AG10803 (cell line): ENCODE results near the gene CCDC142.
A peak's percentile ranks its signal among the peaks of the same experiment; 100 is the strongest.

ENCODE experiments used
- DNase-seq: peaks from one replicate; pipeline ENCODE4 v3.0.0; 2010; ENCODE audit warnings: low read depth
- H3K4me3 ChIP-seq: 2 replicates; pipeline ENCODE4 v1.5.1; 2011; ENCODE audit warnings: mild to moderate bottlenecking, low read length, control low read depth
- CTCF ChIP-seq: conservative IDR thresholded peaks from 2 replicates; pipeline ENCODE4 v1.5.1; 2011; ENCODE audit warnings: mild to moderate bottlenecking, low read length, control low read depth, inconsistent platforms

Gene CCDC142

GRCh38 chr2:74528600-74529356, 46.0 kb upstream of the CCDC142 start:
- no peak for DNase-seq
- no peak; the same call in 1 of the 2 replicates for TF ChIP-seq CTCF
- peak overlapping the region; percentile 99 for H3K4me3 ChIP-seq

GRCh38 chr2:74527741-74528140, 44.9 kb upstream of the CCDC142 start:
- no peak for TF ChIP-seq CTCF
- no peak overlapping the region for H3K4me3 ChIP-seq
- DNase-seq = no peak

GRCh38 chr2:74526649-74527230, 43.9 kb upstream of the CCDC142 start:
- no peak for DNase-seq
- H3K4me3 ChIP-seq = no peak overlapping the region
- TF ChIP-seq CTCF = no peak

DNA sequence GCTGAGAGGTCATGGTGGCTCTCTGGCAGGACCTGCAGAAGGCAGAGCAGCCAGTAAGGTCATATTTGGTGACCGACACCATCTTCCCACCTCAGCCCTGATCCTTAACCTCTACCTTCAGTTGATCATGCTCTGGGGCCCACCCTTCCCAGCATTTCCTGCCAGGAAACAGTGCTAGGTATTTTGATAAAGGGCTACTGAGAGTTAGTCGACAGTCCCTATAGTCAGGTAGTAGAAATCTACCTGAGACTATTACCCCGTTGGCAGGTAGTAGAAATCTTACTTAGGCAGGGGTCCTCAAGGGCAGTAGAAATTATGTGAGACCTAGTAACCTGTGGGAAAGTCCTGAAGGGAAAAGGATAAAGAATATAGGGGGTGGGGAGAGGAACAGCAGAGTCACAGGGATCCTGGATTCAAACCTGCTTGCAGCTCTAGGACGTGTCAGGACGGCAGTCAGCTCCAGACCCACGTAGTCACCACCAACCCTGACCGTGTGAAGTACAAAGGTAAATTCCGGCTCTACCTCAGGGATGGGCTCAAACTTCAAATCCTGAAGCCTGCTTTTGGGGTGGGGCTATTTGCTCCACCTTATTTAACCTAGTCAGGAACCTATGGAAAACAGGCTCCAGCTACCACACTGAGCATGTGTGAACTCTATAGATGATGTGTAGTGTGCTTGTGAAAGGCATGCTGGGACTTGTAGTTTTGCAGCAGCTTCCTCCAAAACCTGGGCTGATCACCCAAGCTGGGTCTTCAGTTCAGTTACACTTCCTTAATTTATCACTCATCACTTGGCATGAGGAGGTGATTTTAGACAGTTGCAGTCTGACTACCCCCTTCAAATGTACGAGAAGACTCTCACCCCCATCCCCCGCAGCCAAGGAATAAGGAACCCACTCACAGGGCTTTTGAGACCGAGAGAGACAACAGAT, 43.2 kb upstream of the CCDC142 start, which contains the start of gene DQX1:
Gene DQX1, minus strand, starts transcription at position 515 of the 932 bp plus-strand sequence. Its CDS starts 502 bp downstream, at position 13.
- no peak for DNase-seq
- no peak for TF ChIP-seq CTCF
- no peak within 1 kb of the TSS for H3K4me3 ChIP-seq

DNA sequence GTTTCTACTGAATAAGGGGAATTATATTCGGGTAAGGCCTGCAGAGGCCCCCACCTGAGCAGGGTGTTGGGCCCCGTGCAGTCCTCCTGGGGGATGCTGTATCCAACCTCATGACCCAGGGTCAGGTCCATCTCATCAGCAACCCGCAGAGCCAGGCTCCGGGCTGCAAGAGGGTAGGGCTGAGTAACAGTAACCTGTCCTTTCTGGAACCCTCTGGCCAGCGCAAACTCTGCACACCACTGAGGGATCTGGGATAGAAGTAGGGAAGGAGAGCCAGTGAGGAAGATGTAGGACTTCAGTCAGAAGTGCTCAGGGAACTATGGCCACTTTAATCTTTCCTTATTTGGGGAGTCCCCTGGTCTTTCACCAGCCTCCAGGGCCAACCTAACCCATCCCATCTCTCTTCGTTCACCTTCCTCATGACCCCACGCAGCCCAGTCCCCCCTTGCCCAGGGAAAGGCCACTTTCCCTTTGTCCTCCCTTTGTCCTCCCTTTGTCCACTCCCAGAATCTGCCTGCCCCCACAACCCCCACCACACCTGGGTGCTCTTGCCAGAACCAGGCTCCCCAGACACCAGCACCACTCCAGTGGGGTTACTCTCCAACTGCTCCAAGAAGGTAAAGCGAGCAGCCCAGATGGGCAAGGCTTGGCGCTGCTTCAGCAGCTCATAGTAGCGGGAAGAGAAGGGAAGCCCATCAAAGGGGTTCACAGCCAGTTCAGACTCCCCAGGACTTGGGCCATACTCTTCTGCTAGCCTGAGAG, 42.3 kb upstream of the CCDC142 start:
- TF ChIP-seq CTCF = no peak
- H3K4me3 ChIP-seq = no peak overlapping the region
- no peak for DNase-seq

DNA sequence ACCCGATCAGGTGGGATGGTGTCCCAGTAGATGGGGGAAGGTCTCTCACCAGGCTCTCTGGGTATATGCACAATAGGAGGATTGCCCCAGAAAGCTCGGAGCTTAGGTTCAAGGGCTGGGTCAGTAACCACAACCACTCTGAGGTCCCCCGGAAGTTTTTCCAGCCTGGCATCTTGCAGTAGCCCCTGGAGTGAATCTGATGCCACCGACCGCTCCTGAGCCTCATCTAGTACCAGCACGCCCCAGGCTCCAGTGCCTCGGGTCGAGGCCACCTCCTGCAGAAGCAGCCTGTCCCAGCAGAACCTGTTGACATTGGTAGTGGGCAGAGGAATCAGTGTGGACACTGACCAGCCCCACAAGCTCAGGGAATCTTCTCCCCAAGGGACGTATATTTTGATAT, 41.2 kb upstream of the CCDC142 start:
- no peak for TF ChIP-seq CTCF
- DNase-seq = no peak
- no peak overlapping the region for H3K4me3 ChIP-seq
